Measurements from ENCODE around the gene C12orf60. TPM values are rescaled to one million over a fixed set of nuclear protein-coding genes. Genes with fewer than 3 reads are reported as not detected.

C12orf60 gene
- total RNA-seq, 1 experiment from 2014 or later = 1.9 TPM

DNA sequence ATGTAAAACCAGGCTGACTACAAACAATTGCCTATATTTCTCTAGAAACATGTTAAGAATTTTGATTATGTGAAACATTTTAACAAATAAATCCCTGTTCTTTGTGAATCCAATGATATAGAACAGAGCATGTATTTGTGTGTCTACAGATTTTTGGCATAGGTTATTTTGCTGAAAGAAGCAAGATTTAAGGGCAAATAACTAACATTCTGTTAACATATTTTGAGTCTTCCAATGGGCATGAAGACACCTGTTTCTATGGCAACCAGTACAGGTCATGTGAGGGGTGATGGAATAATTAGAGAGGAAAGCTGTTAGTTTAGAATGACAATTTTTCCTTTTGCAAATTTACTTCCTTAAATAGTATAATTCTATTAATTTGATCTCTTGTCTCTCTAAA, 31.0 kb downstream of the C12orf60 start:
- no peak overlapping the region for H3K4me3 Mint-ChIP-seq
- H3K36me3 Mint-ChIP-seq (ENCODE audit: insufficient read depth in 1 of 3, low read depth in 3 of 3) = peaks cover 0 to 7% (median 0%) of the 10 kb centered on the region in 3 experiments; a peak in 2 of 7 replicates
- Histone ChIP-seq H2BK5ac (ENCODE audit: insufficient read length, low read length) (no peak overlapping the region), H4K91ac (ENCODE audit: insufficient read length, low read depth, low read length) (no peak overlapping the region), H3K4me2 (ENCODE audit: insufficient read depth, insufficient read length, low read length) (no peak overlapping the region), H3K4me1 (ENCODE audit: insufficient read depth, low read length) (no peaks in the 10 kb centered on the region), H3K27ac (ENCODE audit: insufficient read length, low read depth, low read length) (no peak overlapping the region), H4K5ac (ENCODE audit: insufficient read length, low read depth, low read length) (no peak overlapping the region), H2AK5ac (ENCODE audit: insufficient read length, low read length) (no peak overlapping the region), H3K27me3 (ENCODE audit: insufficient read depth, low read length) (no peaks in the 10 kb centered on the region), H2AFZ (ENCODE audit: low read length) (no peak overlapping the region), H3K56ac (ENCODE audit: insufficient read length, low read depth, low read length) (no peak overlapping the region), H3K9me3 (ENCODE audit: control insufficient read depth, low read depth, low read length) (no peaks in the 10 kb centered on the region), H2BK15ac (ENCODE audit: low read depth, low read length) (no peak overlapping the region), H3K23me2 (ENCODE audit: insufficient read length, low read depth, low read length, poor library complexity, severe bottlenecking) (no peaks in the 10 kb centered on the region), H3K79me1 (ENCODE audit: insufficient read depth, low read depth, low read length, poor library complexity, severe bottlenecking) (no peaks in the 10 kb centered on the region), H4K8ac (replicated peaks; ENCODE audit: insufficient read length, low read depth, low read length) (no peak overlapping the region), H3K14ac (ENCODE audit: insufficient read depth, low read length) (no peak overlapping the region), H3K79me2 (ENCODE audit: insufficient read depth, low read length) (no peaks in the 10 kb centered on the region), H4K20me1 (ENCODE audit: control insufficient read depth, insufficient read depth, insufficient read length) (no peaks in the 10 kb centered on the region), H3T11ph (ENCODE audit: low read length) (no peak overlapping the region), H3K4ac (ENCODE audit: low read depth, low read length) (no peak overlapping the region), H2BK12ac (ENCODE audit: insufficient read length, low read depth, low read length) (no peak overlapping the region), H2BK120ac (ENCODE audit: low read depth, low read length, poor library complexity, severe bottlenecking) (no peak overlapping the region), H3K9ac (ENCODE audit: extremely low read depth, insufficient read length, low read length) (no peak overlapping the region), H2BK20ac (ENCODE audit: low read depth, low read length, poor library complexity, severe bottlenecking) (no peak overlapping the region), H3K23ac (ENCODE audit: insufficient read length, low read depth, low read length) (no peak overlapping the region), H3K18ac (ENCODE audit: insufficient read length, low read depth, low read length) (no peak overlapping the region)
- H3K4me1 Mint-ChIP-seq = peaks cover 4 to 6% of the 10 kb centered on the region in 2 experiments; a peak in 3 of 4 replicates
- H3K27ac Mint-ChIP-seq = no peak overlapping the region
- H3K27me3 Mint-ChIP-seq (ENCODE audit: low read depth) = no peaks in the 10 kb centered on the region
- no peak for DNase-seq
- peaks cover 6 to 9% of the 10 kb centered on the region in 2 experiments for H3K9me3 Mint-ChIP-seq
- TF ChIP-seq, protein P1, sequence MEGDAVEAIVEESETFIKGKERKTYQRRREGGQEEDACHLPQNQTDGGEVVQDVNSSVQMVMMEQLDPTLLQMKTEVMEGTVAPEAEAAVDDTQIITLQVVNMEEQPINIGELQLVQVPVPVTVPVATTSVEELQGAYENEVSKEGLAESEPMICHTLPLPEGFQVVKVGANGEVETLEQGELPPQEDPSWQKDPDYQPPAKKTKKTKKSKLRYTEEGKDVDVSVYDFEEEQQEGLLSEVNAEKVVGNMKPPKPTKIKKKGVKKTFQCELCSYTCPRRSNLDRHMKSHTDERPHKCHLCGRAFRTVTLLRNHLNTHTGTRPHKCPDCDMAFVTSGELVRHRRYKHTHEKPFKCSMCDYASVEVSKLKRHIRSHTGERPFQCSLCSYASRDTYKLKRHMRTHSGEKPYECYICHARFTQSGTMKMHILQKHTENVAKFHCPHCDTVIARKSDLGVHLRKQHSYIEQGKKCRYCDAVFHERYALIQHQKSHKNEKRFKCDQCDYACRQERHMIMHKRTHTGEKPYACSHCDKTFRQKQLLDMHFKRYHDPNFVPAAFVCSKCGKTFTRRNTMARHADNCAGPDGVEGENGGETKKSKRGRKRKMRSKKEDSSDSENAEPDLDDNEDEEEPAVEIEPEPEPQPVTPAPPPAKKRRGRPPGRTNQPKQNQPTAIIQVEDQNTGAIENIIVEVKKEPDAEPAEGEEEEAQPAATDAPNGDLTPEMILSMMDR (conservative IDR thresholded peaks at IDR 0.05) = no peak
